DOHH2 (cell line): Measurements from ENCODE around the gene FGF11.

Experiments used
- EZH2phosphoT487 ChIP-seq: fragments of 200-600 bp; sonication (generic); IDR thresholded peaks from 2 replicates; pipeline ENCODE4 v1.6.1; 2017; ENCODE audit warnings: borderline replicate concordance, mild to moderate bottlenecking, antibody characterized with exemption, low read length, moderate library complexity, mixed read lengths
- TF ChIP-seq, protein P1 (sequence below): fragments of 200-600 bp; sonication (generic); IDR thresholded peaks from one replicate; pipeline ENCODE4 v1.5.1; 2014; ENCODE audit warnings: antibody characterized with exemption, mild to moderate bottlenecking, low read depth, low read length; ENCODE audit not compliant: poor library complexity, severe bottlenecking

DNA sequence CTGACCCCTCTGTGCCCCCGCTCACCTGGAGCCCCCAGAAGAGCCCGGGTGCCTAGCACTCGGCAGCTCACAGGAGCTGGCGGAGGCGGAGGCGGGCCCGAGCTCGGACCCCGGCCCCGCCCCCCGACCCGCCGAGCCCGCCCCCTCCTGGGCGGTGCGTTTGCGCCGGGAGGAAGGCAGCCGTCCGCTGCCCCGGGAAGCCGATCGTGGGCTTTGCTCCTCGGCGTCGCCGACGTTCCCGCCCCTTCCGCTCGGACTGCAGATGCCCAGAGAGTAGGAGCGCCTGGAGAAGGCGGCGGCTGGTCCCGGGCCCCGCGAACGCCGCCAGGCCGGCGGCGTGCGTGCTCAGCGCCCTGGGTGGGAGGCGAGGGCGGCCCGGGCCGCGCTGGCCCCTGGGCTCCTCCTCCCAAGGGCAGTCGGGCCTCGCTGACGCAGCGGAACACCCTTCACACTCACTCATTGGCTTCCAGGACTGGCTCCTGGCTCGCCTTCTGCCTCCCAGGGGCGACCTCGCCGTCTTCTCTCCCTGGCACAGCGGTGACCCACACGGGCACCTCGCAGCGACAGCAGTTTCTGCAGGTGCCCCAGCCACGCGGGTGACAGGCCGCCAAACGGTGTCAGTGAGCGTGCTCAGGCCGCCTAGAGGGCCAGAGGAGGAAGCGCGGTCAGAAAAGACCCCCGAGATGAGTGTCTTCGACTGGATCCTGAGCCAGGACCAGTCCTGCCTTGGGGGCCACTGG lies 44.7 kb upstream of the FGF11 start, which contains the start of gene PLSCR3:
- TF ChIP-seq, protein P1, sequence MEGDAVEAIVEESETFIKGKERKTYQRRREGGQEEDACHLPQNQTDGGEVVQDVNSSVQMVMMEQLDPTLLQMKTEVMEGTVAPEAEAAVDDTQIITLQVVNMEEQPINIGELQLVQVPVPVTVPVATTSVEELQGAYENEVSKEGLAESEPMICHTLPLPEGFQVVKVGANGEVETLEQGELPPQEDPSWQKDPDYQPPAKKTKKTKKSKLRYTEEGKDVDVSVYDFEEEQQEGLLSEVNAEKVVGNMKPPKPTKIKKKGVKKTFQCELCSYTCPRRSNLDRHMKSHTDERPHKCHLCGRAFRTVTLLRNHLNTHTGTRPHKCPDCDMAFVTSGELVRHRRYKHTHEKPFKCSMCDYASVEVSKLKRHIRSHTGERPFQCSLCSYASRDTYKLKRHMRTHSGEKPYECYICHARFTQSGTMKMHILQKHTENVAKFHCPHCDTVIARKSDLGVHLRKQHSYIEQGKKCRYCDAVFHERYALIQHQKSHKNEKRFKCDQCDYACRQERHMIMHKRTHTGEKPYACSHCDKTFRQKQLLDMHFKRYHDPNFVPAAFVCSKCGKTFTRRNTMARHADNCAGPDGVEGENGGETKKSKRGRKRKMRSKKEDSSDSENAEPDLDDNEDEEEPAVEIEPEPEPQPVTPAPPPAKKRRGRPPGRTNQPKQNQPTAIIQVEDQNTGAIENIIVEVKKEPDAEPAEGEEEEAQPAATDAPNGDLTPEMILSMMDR: peak; percentile 52
- no peak for TF ChIP-seq EZH2phosphoT487
